ENCODE data around the gene CDH16. TPM values are rescaled to one million over a fixed set of nuclear protein-coding genes. Genes with fewer than 3 reads are reported as not detected.

CDH16 gene
- total RNA-seq, 6 donors from 2014 or later, result 0.40 to 1.8 (median 1.7) TPM; not detected in 3

GRCh38 chr16:66933776-66934137 is 15.1 kb upstream of the CDH16 start:
- WGBS, 2 donors, result 1 to 3% methylated on average over 11 to 12 of the region's 12 CpGs
- H3K27ac ChIP-seq, result peak overlapping the region; percentile 86 to 98 (median 97)
- H3K9me3 ChIP-seq, result no peaks in the 10 kb centered on the region
- DNase-seq, result no peak
- H3K4me3 ChIP-seq, result peak overlapping the region; percentile 86 to 100 (median 95)
- peaks cover 29 to 51% (median 36%) of the 10 kb centered on the region in 4 donors for H3K4me1 ChIP-seq
- H3K27me3 ChIP-seq, result no peaks in the 10 kb centered on the region
- no peak for TF ChIP-seq POLR2A (IDR thresholded peaks at IDR 0.05)
- TF ChIP-seq CTCF (IDR thresholded peaks at IDR 0.05), result no peak
- no peak for TF ChIP-seq EP300 (IDR thresholded peaks at IDR 0.05)
- TF ChIP-seq POLR2AphosphoS5 (IDR thresholded peaks at IDR 0.05), result no peak
- no peak for ATAC-seq (ENCODE audit: low FRiP score in 2 of 2)
- H3K36me3 ChIP-seq, result peaks cover 0 to 29% (median 10%) of the 10 kb centered on the region in 4 donors

GRCh38 chr16:66932076-66932475 is 13.4 kb upstream of the CDH16 start:
- Histone ChIP-seq H3K9me3 (no peaks in the 10 kb centered on the region), H3K4me1 (peaks cover 35 to 51% (median 40%) of the 10 kb centered on the region in 4 donors), H3K4me3 (no peak overlapping the region), H3K27me3 (no peaks in the 10 kb centered on the region), H3K27ac (no peak overlapping the region), H3K36me3 (peaks cover 0 to 15% (median 7%) of the 10 kb centered on the region in 4 donors)
- no peak for TF ChIP-seq POLR2A (IDR thresholded peaks at IDR 0.05)
- TF ChIP-seq CTCF (IDR thresholded peaks at IDR 0.05), result no peak
- no peak for TF ChIP-seq EP300 (IDR thresholded peaks at IDR 0.05)
- TF ChIP-seq POLR2AphosphoS5 (IDR thresholded peaks at IDR 0.05), result no peak
- ATAC-seq (ENCODE audit: low FRiP score in 2 of 2) (no peak), DNase-seq (no peak)
- WGBS, 2 donors, result 95 to 96% methylated on average over 4 of the region's 4 CpGs

GRCh38 chr16:66931665-66932064 is 13.0 kb upstream of the CDH16 start:
- Histone ChIP-seq H3K36me3 (peaks cover 0 to 15% (median 7%) of the 10 kb centered on the region in 4 donors), H3K27me3 (no peaks in the 10 kb centered on the region), H3K27ac (no peak overlapping the region), H3K4me3 (no peak overlapping the region), H3K4me1 (peaks cover 39 to 51% (median 42%) of the 10 kb centered on the region in 4 donors), H3K9me3 (no peaks in the 10 kb centered on the region)
- no peak for TF ChIP-seq CTCF (IDR thresholded peaks at IDR 0.05)
- TF ChIP-seq POLR2A (IDR thresholded peaks at IDR 0.05), result no peak
- TF ChIP-seq EP300 (IDR thresholded peaks at IDR 0.05), result no peak
- no peak for TF ChIP-seq POLR2AphosphoS5 (IDR thresholded peaks at IDR 0.05)
- WGBS, 2 donors, result 86 to 91% methylated on average over 2 of the region's 2 CpGs
- DNase-seq (no peak), ATAC-seq (ENCODE audit: low FRiP score in 2 of 2) (no peak)

- no peak for ATAC-seq (ENCODE audit: low FRiP score in 2 of 2)
- peak in 1 of 2 donors; percentile 84 for DNase-seq
- Histone ChIP-seq H3K4me3 (no peak overlapping the region), H3K27ac (peak overlapping the region in 1 of 4 donors; percentile 24), H3K4me1 (peaks cover 37 to 50% (median 43%) of the 10 kb centered on the region in 4 donors), H3K9me3 (no peaks in the 10 kb centered on the region), H3K27me3 (peaks cover 0 to 4% (median 2%) of the 10 kb centered on the region in 4 donors), H3K36me3 (peaks cover 0 to 15% (median 7%) of the 10 kb centered on the region in 4 donors)
- TF ChIP-seq EP300 (IDR thresholded peaks at IDR 0.05) (no peak), CTCF (IDR thresholded peaks at IDR 0.05) (no peak), POLR2A (IDR thresholded peaks at IDR 0.05) (no peak), POLR2AphosphoS5 (IDR thresholded peaks at IDR 0.05) (peak in 1 of 2 donors; percentile 18)
- 55 to 59% methylated on average over 4 of the region's 4 CpGs for WGBS, 2 donors
Observed at GRCh38 chr16:66930189-66930588, 11.5 kb upstream of the CDH16 start.
